ENCODE measurements around the gene DISP3.

The DISP3 gene

GRCh38 chr1:11539850-11540772 is 61.2 kb downstream of the DISP3 start:
- Histone ChIP-seq H3K36me3 (ENCODE audit: insufficient read depth, low read length) (no peaks in the 10 kb centered on the region), H3K27me3 (ENCODE audit: insufficient read depth, low read length) (no peaks in the 10 kb centered on the region), H3K4me3 (ENCODE audit: low read length) (no peak overlapping the region), H3K9ac (ENCODE audit: low read depth, low read length) (no peak overlapping the region), H3K27ac (ENCODE audit: low read depth, low read length) (no peak overlapping the region), H3K9me3 (ENCODE audit: insufficient read depth, low read depth, low read length) (no peaks in the 10 kb centered on the region), H3K4me1 (ENCODE audit: insufficient read depth, low read length) (0 out of 2 replicates have a peak, but pooled peaks cover 3% of the 10 kb centered on the region)
- 81% methylated on average over 18 of the region's 18 CpGs for WGBS

- Histone ChIP-seq H3K9me3 (ENCODE audit: insufficient read depth, low read depth, low read length) (no peaks in the 10 kb centered on the region), H3K9ac (ENCODE audit: low read depth, low read length) (no peak overlapping the region), H3K4me3 (ENCODE audit: low read length) (no peak overlapping the region), H3K27ac (ENCODE audit: low read depth, low read length) (no peak overlapping the region), H3K27me3 (ENCODE audit: insufficient read depth, low read length) (no peaks in the 10 kb centered on the region), H3K36me3 (ENCODE audit: insufficient read depth, low read length) (no peaks in the 10 kb centered on the region), H3K4me1 (ENCODE audit: insufficient read depth, low read length) (0 out of 2 replicates have a peak, but pooled peaks cover 3% of the 10 kb centered on the region)
- 94% methylated on average over 11 of the region's 12 CpGs for WGBS
Measured at GRCh38 chr1:11540773-11541160, 61.8 kb downstream of the DISP3 start.

- Histone ChIP-seq H3K36me3 (ENCODE audit: insufficient read depth, low read length) (no peaks in the 10 kb centered on the region), H3K9ac (ENCODE audit: low read depth, low read length) (no peak overlapping the region), H3K9me3 (ENCODE audit: insufficient read depth, low read depth, low read length) (no peaks in the 10 kb centered on the region), H3K27me3 (ENCODE audit: insufficient read depth, low read length) (no peaks in the 10 kb centered on the region), H3K4me3 (ENCODE audit: low read length) (no peak overlapping the region), H3K4me1 (ENCODE audit: insufficient read depth, low read length) (0 out of 2 replicates have a peak, but pooled peaks cover 3% of the 10 kb centered on the region), H3K27ac (ENCODE audit: low read depth, low read length) (no peak overlapping the region)
- 93% methylated on average over 7 of the region's 7 CpGs for WGBS
Measured at GRCh38 chr1:11541236-11541635, 62.3 kb downstream of the DISP3 start.

DNA sequence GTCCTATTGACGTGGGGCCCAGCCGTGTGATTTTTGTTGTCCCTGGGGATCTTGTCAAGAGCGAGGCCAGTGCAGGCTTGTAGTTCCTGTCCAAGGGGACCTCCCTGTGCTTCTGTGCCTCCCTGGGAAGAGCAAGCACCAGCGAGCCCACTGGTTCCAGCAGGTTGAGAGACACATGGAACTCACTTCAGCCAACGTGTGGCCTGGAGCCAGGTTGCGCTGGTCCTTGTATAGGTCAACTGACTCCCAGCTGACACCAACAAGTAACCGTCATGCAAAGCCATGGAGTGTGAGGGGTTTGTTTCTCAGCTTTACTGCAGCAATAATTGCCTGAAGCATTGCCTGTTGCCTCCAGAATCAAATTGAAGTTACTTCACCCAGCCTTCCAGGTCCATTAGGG is 63.0 kb downstream of the DISP3 start:
- WGBS, result 85% methylated on average over 7 of the region's 7 CpGs
- Histone ChIP-seq H3K36me3 (ENCODE audit: insufficient read depth, low read length) (no peaks in the 10 kb centered on the region), H3K9me3 (ENCODE audit: insufficient read depth, low read depth, low read length) (no peaks in the 10 kb centered on the region), H3K9ac (ENCODE audit: low read depth, low read length) (no peak overlapping the region), H3K4me3 (ENCODE audit: low read length) (no peak overlapping the region), H3K27me3 (ENCODE audit: insufficient read depth, low read length) (no peaks in the 10 kb centered on the region), H3K4me1 (ENCODE audit: insufficient read depth, low read length) (0 out of 2 replicates have a peak, but pooled peaks cover 3% of the 10 kb centered on the region), H3K27ac (ENCODE audit: low read depth, low read length) (no peak overlapping the region)

- Histone ChIP-seq H3K36me3 (ENCODE audit: insufficient read depth, low read length) (no peaks in the 10 kb centered on the region), H3K9me3 (ENCODE audit: insufficient read depth, low read depth, low read length) (no peaks in the 10 kb centered on the region), H3K27ac (ENCODE audit: low read depth, low read length) (no peak overlapping the region), H3K9ac (ENCODE audit: low read depth, low read length) (no peak overlapping the region), H3K4me3 (ENCODE audit: low read length) (no peak overlapping the region), H3K4me1 (ENCODE audit: insufficient read depth, low read length) (0 out of 2 replicates have a peak, but pooled peaks cover 3% of the 10 kb centered on the region), H3K27me3 (ENCODE audit: insufficient read depth, low read length) (no peaks in the 10 kb centered on the region)
- WGBS, result 87% methylated on average over 4 of the region's 4 CpGs
Measured at GRCh38 chr1:11543392-11543791, 64.4 kb downstream of the DISP3 start.

DNA sequence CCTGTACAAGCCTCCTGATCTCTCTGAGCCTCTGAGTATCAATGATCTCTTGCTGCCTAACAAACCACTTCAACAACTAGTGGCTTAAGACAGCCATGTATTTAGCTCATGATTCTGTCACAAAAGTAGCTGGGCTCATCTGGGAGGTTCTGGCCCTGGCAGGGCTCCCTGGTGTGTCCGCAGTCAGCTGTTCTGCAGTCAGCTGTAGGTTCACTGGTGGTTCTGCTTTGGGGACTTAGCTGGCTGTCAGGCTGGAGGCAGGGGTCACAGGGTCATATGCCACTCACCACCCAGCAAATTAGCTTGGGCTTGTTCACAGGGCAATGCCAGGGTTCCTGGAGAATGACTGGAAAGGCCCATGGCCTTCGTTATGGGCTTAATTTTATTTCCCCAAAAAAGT is 64.8 kb downstream of the DISP3 start:
- no peaks in the 10 kb centered on the region for H3K36me3 ChIP-seq (ENCODE audit: insufficient read depth, low read length)
- H3K4me1 ChIP-seq (ENCODE audit: insufficient read depth, low read length), result 0 out of 2 replicates have a peak, but pooled peaks cover 3% of the 10 kb centered on the region
- no peaks in the 10 kb centered on the region for H3K9me3 ChIP-seq (ENCODE audit: insufficient read depth, low read depth, low read length)
- no peaks in the 10 kb centered on the region for H3K27me3 ChIP-seq (ENCODE audit: insufficient read depth, low read length)
- H3K27ac ChIP-seq (ENCODE audit: low read depth, low read length), result no peak overlapping the region
- H3K9ac ChIP-seq (ENCODE audit: low read depth, low read length), result no peak overlapping the region
- 98% methylated on average over 2 of the region's 2 CpGs for WGBS
- no peak overlapping the region for H3K4me3 ChIP-seq (ENCODE audit: low read length)

- Histone ChIP-seq H3K36me3 (ENCODE audit: insufficient read depth, low read length) (no peaks in the 10 kb centered on the region), H3K27ac (ENCODE audit: low read depth, low read length) (no peak overlapping the region), H3K9me3 (ENCODE audit: insufficient read depth, low read depth, low read length) (no peaks in the 10 kb centered on the region), H3K9ac (ENCODE audit: low read depth, low read length) (no peak overlapping the region), H3K4me1 (ENCODE audit: insufficient read depth, low read length) (no peaks in the 10 kb centered on the region), H3K27me3 (ENCODE audit: insufficient read depth, low read length) (peaks cover 3% of the 10 kb centered on the region; the same call in 1 of the 2 replicates), H3K4me3 (ENCODE audit: low read length) (no peak overlapping the region)
- 78% methylated on average over 4 of the region's 4 CpGs for WGBS
Measured at GRCh38 chr1:11546456-11546855, 67.5 kb downstream of the DISP3 start.

DNA sequence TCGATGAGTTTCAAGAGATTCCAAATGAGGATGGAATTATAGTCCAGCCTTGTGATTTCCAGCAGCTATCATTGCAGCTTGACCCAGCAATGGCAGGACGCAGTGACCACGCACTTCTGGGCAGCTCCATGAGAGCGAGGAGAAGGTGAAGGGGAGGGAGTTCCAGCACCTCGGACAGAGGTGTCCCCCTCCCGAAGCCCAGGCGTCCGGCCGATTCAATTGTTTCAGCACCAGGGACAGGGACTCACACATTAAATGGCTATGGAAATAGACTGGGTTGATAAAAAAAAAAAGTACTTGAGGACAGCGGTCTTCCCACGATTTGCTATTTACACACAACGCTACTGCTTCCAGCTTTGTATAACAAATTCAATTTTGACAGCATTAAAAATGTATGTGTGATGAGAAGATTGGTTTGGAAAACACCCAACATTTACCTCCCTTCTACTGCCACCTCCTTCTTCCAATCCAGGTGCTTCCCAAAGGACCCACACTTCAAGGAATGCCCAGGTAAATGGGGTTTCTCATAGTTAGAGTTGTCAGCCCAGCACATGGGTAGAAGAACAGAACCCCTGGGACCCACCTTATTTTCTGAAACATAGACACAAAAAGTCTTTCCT is 71.8 kb downstream of the DISP3 start:
- peaks cover 3% of the 10 kb centered on the region; the same call in 1 of the 2 replicates for H3K27me3 ChIP-seq (ENCODE audit: insufficient read depth, low read length)
- WGBS, result 13% methylated on average over 9 of the region's 12 CpGs

DNA sequence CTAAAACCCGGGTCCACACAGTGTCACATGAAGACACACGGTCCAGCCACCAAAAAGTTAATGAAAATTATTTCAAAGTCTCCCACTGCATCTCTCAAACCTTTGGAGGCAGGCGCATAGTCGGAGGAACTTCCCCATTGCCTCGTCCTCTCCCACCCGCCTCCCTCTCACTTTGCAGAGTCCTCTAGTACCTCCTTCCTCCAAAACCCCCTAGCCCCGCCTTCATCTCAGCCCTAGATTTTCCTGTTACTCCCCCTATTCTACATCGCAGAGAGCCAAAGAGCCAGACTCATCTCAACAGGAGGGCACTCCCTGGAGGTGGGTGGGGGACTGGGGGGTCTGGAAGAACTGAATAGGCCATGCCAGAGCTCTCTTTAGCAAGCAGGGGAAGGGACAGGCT is 79.3 kb downstream of the DISP3 start:
- H3K4me3 ChIP-seq (ENCODE audit: low read length), result no peak overlapping the region
- no peaks in the 10 kb centered on the region for H3K27me3 ChIP-seq (ENCODE audit: insufficient read depth, low read length)
- peaks cover 11% of the 10 kb centered on the region for H3K4me1 ChIP-seq (ENCODE audit: insufficient read depth, low read length)
- 31% methylated on average over 7 of the region's 8 CpGs for WGBS
- H3K27ac ChIP-seq (ENCODE audit: low read depth, low read length), result no peak overlapping the region
- H3K9me3 ChIP-seq (ENCODE audit: insufficient read depth, low read depth, low read length), result no peaks in the 10 kb centered on the region
- no peaks in the 10 kb centered on the region for H3K36me3 ChIP-seq (ENCODE audit: insufficient read depth, low read length)
- H3K9ac ChIP-seq (ENCODE audit: low read depth, low read length), result no peak overlapping the region

More for the DNA sequence above, 71.8 kb downstream of the DISP3 start:
- Histone ChIP-seq H3K36me3 (ENCODE audit: insufficient read depth, low read length) (no peaks in the 10 kb centered on the region), H3K9me3 (ENCODE audit: insufficient read depth, low read depth, low read length) (no peaks in the 10 kb centered on the region), H3K4me1 (ENCODE audit: insufficient read depth, low read length) (no peaks in the 10 kb centered on the region; the same call in 1 of the 2 replicates), H3K4me3 (ENCODE audit: low read length) (no peak overlapping the region), H3K27ac (ENCODE audit: low read depth, low read length) (no peak overlapping the region), H3K9ac (ENCODE audit: low read depth, low read length) (no peak overlapping the region)

DNA sequence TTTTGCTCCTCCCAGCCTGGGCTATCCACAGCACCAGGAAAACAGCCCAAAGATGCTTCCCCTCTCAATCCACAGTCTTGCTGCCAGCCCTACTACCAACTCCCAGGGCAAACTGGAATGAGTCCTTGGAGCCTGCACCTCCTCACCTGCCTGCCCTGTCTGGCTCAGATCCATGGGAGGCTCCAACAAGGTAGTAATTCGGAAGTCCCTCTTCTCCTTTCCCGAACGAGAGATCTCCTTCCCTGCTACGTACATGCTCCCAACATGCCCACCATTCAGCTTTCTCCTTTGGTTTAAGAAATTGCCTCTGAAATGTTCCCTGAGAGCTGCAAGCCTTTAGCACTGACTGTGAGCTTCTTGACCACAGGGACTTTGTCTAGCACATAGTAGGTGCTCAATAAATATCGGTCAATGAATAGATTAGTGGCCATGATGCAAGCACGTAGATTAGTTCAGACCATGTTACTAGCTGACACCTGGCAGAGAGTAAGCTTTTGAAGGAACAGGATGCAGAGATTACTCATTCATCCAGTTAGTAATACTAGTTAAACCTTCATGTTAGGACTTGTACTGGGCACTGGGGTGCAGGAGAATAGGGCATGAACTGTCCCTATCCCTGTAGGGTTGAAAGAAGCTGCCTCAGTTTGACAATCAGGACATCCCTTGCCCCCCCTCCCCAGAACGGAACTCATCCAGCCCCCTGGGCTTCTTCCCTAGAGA is 80.1 kb downstream of the DISP3 start:
- H3K4me1 ChIP-seq (ENCODE audit: insufficient read depth, low read length), result peaks cover 11% of the 10 kb centered on the region
- no peak overlapping the region for H3K9ac ChIP-seq (ENCODE audit: low read depth, low read length)
- no peak overlapping the region for H3K27ac ChIP-seq (ENCODE audit: low read depth, low read length)
- H3K9me3 ChIP-seq (ENCODE audit: insufficient read depth, low read depth, low read length), result no peaks in the 10 kb centered on the region
- no peaks in the 10 kb centered on the region for H3K27me3 ChIP-seq (ENCODE audit: insufficient read depth, low read length)
- 90% methylated on average over 7 of the region's 7 CpGs for WGBS
- H3K36me3 ChIP-seq (ENCODE audit: insufficient read depth, low read length), result no peaks in the 10 kb centered on the region
- no peak overlapping the region for H3K4me3 ChIP-seq (ENCODE audit: low read length)

GRCh38 chr1:11559591-11559970 is 80.6 kb downstream of the DISP3 start:
- 78% methylated on average over 6 of the region's 6 CpGs for WGBS
- no peaks in the 10 kb centered on the region for H3K9me3 ChIP-seq (ENCODE audit: insufficient read depth, low read depth, low read length)

More at GRCh38 chr1:11559591-11559970, 80.6 kb downstream of the DISP3 start:
- Histone ChIP-seq H3K4me3 (ENCODE audit: low read length) (no peak overlapping the region), H3K36me3 (ENCODE audit: insufficient read depth, low read length) (no peaks in the 10 kb centered on the region), H3K9ac (ENCODE audit: low read depth, low read length) (no peak overlapping the region), H3K4me1 (ENCODE audit: insufficient read depth, low read length) (peaks cover 11% of the 10 kb centered on the region), H3K27me3 (ENCODE audit: insufficient read depth, low read length) (no peaks in the 10 kb centered on the region), H3K27ac (ENCODE audit: low read depth, low read length) (no peak overlapping the region)

Measured in HUES64 (cell line).